HTERT RPE-1 (cell line): ENCODE data around the gene TUT4.

Source experiments
- in situ Hi-C: fragments of 300-500 bp; cut with MboI; formaldehyde crosslinking; loops from 4 replicates; pipeline ENCODE4 v1.14.3; 2020; ENCODE audit warnings: low sequenced_read_pairs

TUT4 gene

GRCh38 chr1:52533713-52534112 lies 19.2 kb downstream of the TUT4 start:
- in situ Hi-C loops: no loop called here

DNA sequence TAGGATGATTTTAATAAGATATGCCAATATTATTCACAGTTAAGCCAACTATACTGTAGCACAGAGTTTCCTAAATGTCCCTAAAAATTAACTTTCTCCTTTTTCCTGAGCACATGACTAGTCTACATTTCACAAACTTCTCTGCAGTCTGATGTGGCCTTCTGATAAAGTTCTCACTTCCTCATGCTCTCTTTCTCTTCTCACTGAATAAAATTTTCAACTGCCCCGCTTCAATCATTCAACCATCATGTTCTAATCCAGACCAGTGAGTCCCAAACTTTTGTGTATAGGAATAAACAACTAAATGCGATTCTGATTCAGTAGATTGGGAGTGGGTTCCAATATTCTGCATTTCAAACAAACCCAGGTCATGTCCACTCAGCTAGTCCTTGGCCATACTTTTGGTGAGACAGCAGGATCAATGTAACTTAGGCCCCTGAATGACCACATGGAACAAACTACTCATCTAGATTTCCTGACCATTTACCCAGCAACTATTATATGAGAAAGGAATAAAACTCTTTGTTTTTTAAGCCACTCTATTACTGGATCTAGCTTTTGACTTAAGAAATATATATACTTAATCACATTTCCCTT lies 20.1 kb downstream of the TUT4 start:
- in situ Hi-C loops: no loop called here

DNA sequence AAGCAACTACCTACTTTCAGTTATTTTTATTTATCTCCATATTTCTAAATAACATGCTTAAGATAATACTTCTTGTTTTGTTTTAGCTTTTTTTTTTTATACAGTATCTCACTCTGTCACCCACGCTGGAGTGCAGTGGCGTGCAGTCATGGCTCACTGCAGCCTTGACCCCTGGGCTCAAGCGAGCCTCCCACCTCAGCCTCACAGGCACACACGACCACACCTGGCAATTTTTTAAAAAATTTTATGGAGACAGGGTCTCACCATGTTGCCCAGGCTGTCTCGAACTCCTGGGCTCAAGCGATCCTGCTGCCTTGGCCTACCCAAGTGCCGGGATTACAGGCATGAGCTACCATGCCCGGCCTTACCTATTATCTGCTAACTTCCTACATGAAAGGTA lies 20.6 kb downstream of the TUT4 start:
- in situ Hi-C loops: no loop called here

- in situ Hi-C loops: no loop called here
Measured at GRCh38 chr1:52531249-52531872, 21.5 kb downstream of the TUT4 start.

GRCh38 chr1:52530563-52531144 lies 22.2 kb downstream of the TUT4 start:
- in situ Hi-C loops: no loop called here

DNA sequence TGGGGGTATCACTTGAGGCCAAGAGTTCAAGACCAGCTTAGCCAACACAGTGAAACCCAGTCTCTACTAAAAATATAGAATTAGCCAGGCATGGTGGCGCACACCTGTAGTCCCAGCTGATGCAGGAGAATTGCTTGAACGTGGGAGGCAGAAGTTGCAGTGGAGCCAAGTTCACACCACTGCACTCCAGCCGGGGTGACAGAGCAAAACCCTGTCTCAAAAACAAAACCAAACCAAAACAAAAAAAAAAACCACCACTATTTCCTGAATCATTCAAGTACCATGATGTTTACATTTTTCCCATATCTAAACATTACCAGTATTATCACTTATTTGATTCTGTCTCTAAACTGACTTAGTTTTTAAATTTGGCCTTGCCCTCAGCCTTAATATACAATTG lies 29.5 kb downstream of the TUT4 start:
- in situ Hi-C loops: no loop called here

- in situ Hi-C loops: no loop called here
Measured at GRCh38 chr1:52520148-52520547, 32.7 kb downstream of the TUT4 start.

DNA sequence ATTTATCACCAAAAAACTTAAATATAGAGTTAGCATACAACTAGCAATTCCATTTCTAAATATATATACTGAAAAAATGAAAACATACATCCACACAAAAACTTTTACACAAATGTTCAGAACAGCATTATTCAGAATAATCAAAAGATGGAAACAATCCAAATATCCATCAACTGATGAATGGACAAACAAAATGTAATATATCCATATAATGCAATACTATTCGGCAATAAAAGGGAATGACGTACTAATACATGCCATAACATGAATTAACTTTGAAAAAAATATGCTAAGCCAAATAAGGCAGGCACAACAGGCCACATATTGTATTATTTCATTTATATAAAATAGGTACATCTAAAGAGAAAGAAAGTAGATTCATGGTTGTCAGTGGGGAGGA lies 33.9 kb downstream of the TUT4 start:
- in situ Hi-C loops: no loop called here

DNA sequence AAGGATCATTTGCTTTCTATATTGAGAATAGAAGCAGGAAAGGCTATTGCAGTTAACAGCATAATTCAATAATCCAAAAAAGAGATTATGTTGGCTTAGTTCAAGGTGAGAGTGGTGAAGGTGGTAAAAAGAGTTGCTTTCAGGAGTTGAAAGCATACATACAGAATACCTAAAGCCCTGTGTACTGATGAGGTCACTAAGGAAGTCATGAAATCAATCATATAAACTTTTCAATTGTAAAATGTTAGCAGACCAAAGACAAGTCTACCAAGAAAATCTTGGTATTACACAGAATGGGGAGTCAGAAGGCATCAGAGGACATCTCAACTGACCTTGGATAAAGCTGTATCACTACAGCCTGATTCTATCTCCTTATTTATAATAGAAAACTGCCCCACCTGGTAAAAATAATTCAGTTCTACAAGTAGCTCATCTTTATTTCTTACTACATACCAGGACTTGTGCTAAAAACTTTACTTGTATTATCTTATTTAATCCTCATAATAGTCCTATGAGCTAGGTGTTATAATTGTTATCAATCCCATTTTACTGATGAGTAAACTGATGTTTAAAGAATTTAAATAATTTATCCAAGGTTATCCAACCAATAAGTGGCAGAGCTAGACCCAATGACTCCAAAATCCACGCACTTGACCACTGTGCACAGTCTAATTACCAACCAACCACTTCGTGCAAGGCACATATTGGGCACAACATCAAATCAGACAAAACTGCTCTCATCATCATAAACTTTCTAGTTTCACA lies 40.9 kb downstream of the TUT4 start:
- in situ Hi-C loops: no loop called here

- in situ Hi-C loops: no loop called here
Measured at GRCh38 chr1:52511439-52511838, 41.5 kb downstream of the TUT4 start.

GRCh38 chr1:52506920-52507546 lies 45.9 kb downstream of the TUT4 start:
- in situ Hi-C loops: no loop called here

DNA sequence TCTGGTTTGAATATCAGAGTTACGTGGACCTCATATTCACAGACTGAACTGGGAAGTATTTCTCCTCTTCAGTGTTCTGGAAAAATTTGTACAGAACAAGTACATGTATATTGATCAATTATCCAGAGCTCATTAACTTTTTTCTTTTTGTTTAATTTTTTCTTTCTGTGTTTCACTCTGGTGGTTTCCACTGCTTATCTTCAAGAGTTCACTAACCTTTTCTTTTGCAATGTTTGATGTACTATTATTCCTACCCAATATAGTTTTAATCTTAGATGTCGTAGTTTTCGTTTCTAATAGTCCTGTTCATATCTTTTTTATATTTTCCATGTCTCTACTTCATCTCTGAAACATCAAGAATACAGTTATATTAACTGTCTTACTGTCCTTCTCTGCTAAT lies 46.5 kb downstream of the TUT4 start:
- in situ Hi-C loops: no loop called here

DNA sequence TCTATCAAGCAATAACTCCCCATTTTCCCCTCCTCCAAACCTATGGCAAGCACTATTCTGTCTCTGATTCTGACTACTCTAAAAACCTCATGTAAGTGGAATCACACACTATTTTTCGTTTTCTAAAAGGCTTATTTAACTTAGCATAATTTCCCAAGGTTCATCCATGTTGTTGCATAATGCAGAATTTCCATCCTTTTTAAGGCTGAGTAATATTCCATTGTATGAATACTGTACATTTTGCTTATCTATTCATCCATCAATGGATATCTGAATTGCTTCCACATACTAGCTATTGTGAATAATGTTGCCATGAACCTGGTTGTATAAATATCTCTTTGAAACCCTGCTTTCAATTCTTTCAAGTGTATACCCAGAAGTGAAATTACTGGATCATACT lies 48.2 kb downstream of the TUT4 start:
- in situ Hi-C loops: no loop called here

- in situ Hi-C loops: no loop called here
Measured at GRCh38 chr1:52503706-52504105, 49.2 kb downstream of the TUT4 start.

GRCh38 chr1:52502789-52503188 lies 50.1 kb downstream of the TUT4 start:
- in situ Hi-C loops: no loop called here

DNA sequence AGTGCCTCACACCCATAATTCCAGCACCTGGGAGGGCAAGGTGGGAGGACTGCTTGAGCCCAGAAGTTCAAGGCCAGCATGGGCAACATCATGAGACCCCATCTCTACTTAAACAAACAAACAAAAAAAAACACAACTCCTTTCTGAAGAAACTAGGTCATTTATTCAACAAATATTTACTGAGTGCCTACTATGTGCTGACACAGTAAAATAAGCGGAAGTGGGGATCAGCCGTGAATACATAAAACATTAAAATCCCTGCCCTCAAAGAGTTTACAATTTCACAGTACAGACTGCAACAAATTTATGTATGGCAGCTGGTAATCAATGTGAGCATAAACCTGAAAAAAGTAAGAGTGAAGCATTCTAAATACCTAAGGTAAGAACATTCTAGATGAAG lies 65.3 kb downstream of the TUT4 start:
- in situ Hi-C loops: no loop called here

DNA sequence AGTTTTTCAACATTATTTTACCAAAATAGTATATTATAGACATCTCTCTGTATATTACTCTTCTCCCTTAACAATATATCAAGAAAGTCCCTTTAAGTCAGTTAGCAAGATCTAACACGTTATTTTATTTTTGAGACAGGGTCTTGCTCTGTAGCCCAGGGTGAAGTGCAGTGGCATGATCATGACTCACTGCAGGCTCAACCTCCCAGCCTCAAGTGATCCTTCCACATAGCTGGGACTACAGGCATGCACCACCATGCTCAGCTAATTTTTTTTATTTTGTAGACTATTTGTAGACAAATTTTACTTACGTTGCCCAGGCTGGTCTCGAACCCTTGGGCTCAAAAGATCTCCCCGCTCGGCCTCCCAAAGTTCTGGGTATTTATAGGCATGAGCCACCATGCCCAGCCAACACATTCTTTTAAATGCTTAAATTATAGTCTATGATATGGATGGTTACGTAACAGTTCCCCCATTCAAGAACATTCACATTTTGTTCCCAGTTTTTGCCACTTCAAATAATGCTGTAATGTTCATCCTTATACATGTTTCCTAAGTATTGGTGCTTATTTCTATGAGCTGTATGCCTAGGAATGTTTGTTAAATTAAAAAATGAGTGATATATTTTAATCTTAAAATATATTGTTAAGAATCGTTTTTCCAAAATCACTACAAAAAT lies 70.4 kb downstream of the TUT4 start:
- in situ Hi-C loops: no loop called here

- in situ Hi-C loops: no loop called here
Measured at GRCh38 chr1:52479076-52479475, 73.8 kb downstream of the TUT4 start.

GRCh38 chr1:52477876-52478275 lies 75.0 kb downstream of the TUT4 start:
- in situ Hi-C loops: no loop called here

DNA sequence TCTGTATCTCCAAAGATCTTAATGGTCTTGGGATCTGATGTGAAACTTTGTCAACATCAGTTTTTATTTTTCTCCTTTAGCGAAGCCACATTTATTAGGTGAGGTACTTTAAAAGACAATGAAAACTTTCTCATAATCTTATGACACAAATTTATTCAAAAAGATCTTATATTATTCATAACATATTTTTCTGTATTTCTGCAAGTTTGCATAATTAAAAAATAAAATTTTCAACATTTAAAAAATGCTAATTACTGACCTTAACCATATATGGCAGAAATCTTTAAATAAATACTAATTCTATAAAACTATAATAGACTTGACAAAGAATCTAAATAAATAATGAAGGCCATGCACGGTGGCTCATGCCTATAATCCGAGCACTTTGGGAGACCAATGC lies 75.9 kb downstream of the TUT4 start:
- in situ Hi-C loops: no loop called here

DNA sequence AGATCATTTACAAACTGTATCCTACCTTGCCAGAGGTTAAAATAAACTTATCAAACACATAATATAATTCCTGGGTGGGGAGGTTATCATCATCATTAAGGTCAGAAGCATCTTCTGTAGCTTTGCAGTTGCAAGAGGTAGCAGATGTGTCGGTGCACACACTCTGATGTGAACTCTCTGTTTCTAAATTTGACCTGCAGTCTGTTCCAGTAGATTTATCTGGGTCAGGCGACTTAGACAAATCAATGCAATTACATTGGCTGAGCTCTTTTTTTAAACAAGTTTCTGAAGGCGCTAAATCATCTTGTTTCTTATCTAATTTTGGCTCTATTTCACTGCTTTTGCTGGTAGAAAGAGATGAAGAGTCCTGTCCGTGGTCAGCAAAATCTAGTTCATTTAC lies 78.1 kb downstream of the TUT4 start:
- in situ Hi-C loops: no loop called here
